HCT116 (cell line): ENCODE data around the gene QSOX1.

Experiments used
- CBX3 ChIP-seq: IDR thresholded peaks from 2 replicates; pipeline ENCODE4 v1.6.1; 2012; ENCODE audit warnings: low read depth
- EGR1 ChIP-seq: IDR thresholded peaks from 2 replicates; pipeline ENCODE4 v1.6.1; 2012; ENCODE audit warnings: low read depth
- EZH2 ChIP-seq: fragments of 200-600 bp; sonication (generic); IDR thresholded peaks from 2 replicates; pipeline ENCODE4 v1.6.1; 2017; ENCODE audit warnings: antibody characterized with exemption, mixed run types
- RAD21 ChIP-seq: IDR thresholded peaks from 2 replicates; pipeline ENCODE4 v1.6.1; 2012; ENCODE audit warnings: low read depth, mild to moderate bottlenecking
- SP1 ChIP-seq: IDR thresholded peaks from 2 replicates; pipeline ENCODE4 v1.6.1; 2012; ENCODE audit warnings: low read depth
- TF ChIP-seq, protein P1 (sequence below), 3 experiments: fragments of 200-600 bp in 1 of 3; sonication (generic) in 1 of 3; IDR thresholded peaks in 2 of 3; conservative IDR thresholded peaks in 1 of 3; 2 replicates each; pipeline ENCODE4 v1.5.1; 2012 to 2017; ENCODE audit warnings: low read depth in 2 of 3, low read length in 2 of 3, antibody characterized with exemption in 1 of 3, borderline replicate concordance in 1 of 3, control low read depth in 1 of 3, mild to moderate bottlenecking in 1 of 3, mixed read lengths in 1 of 3, mixed run types in 1 of 3, moderate library complexity in 1 of 3; ENCODE audit not compliant: insufficient read depth in 1 of 3
- TF ChIP-seq, protein P2 (sequence below): IDR thresholded peaks from 2 replicates; pipeline ENCODE4 v1.6.1; 2012

DNA sequence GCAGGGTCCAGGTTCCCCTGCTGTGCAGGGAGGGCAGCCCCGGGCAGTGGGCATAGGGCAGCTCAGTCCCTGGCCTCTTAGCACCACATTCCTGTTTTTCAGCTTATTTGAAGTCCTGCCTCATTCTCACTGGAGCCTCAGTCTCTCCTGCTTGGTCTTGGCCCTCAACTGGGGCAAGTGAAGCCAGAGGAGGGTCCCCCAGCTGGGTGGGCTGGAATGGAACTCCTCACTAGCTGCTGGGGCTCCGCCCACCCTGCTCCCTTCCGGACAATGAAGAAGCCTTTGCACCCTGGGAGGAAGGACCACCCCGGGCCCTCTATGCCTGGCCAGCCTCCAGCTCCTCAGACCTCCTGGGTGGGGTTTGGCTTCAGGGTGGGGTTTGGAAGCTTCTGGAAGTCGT is 42.6 kb downstream of the QSOX1 start:
- TF ChIP-seq, protein P1, sequence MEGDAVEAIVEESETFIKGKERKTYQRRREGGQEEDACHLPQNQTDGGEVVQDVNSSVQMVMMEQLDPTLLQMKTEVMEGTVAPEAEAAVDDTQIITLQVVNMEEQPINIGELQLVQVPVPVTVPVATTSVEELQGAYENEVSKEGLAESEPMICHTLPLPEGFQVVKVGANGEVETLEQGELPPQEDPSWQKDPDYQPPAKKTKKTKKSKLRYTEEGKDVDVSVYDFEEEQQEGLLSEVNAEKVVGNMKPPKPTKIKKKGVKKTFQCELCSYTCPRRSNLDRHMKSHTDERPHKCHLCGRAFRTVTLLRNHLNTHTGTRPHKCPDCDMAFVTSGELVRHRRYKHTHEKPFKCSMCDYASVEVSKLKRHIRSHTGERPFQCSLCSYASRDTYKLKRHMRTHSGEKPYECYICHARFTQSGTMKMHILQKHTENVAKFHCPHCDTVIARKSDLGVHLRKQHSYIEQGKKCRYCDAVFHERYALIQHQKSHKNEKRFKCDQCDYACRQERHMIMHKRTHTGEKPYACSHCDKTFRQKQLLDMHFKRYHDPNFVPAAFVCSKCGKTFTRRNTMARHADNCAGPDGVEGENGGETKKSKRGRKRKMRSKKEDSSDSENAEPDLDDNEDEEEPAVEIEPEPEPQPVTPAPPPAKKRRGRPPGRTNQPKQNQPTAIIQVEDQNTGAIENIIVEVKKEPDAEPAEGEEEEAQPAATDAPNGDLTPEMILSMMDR (IDR thresholded peaks at IDR 0.05 in 2 of 3, conservative IDR thresholded peaks at IDR 0.05 in 1 of 3; ENCODE audit: borderline replicate concordance in 1 of 3, insufficient read depth in 1 of 3, low read depth in 2 of 3, low read length in 2 of 3), result no peak
- TF ChIP-seq EGR1 (no peak), RAD21 (no peak), SP1 (no peak), EZH2 (no peak), CBX3 (no peak)
- TF ChIP-seq, protein P2, sequence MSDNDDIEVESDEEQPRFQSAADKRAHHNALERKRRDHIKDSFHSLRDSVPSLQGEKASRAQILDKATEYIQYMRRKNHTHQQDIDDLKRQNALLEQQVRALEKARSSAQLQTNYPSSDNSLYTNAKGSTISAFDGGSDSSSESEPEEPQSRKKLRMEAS, result no peak
